ENCODE data around the gene SDK2.

SDK2 gene

GRCh38 chr17:73439597-73439996 lies 204.6 kb downstream of the SDK2 start:
- no peak for DNase-seq

- no peak for DNase-seq
These were observed 206.4 kb downstream of the SDK2 start for GRCh38 chr17:73437826-73438225.

- DNase-seq = no peak
These were observed 207.3 kb downstream of the SDK2 start for GRCh38 chr17:73436954-73437353.

GRCh38 chr17:73435412-73435811 lies 208.8 kb downstream of the SDK2 start:
- no peak for DNase-seq

GRCh38 chr17:73434154-73434553 lies 210.1 kb downstream of the SDK2 start:
- DNase-seq = no peak

GRCh38 chr17:73433501-73433900 lies 210.7 kb downstream of the SDK2 start:
- DNase-seq = no peak

- no peak for DNase-seq
These were observed 211.5 kb downstream of the SDK2 start for GRCh38 chr17:73432624-73433190.

GRCh38 chr17:73431401-73432205 lies 212.6 kb downstream of the SDK2 start:
- DNase-seq = no peak

GRCh38 chr17:73430848-73431247 lies 213.4 kb downstream of the SDK2 start:
- peak; percentile 7 to 44 for DNase-seq

- DNase-seq = no peak
These were observed 214.0 kb downstream of the SDK2 start for GRCh38 chr17:73430165-73430680.

- DNase-seq = peak; percentile 74 to 78
These were observed 214.6 kb downstream of the SDK2 start for GRCh38 chr17:73429440-73430164.

GRCh38 chr17:73427198-73427597 lies 217.0 kb downstream of the SDK2 start:
- DNase-seq = no peak

- no peak for DNase-seq
These were observed 219.7 kb downstream of the SDK2 start for GRCh38 chr17:73424571-73424970.

- no peak for DNase-seq
These were observed 220.4 kb downstream of the SDK2 start for GRCh38 chr17:73423806-73424205.

GRCh38 chr17:73423159-73423715 lies 221.0 kb downstream of the SDK2 start:
- no peak for DNase-seq

GRCh38 chr17:73422121-73422520 lies 222.1 kb downstream of the SDK2 start:
- no peak for DNase-seq

GRCh38 chr17:73420897-73421296 lies 223.3 kb downstream of the SDK2 start:
- no peak for DNase-seq

- no peak for DNase-seq
These were observed 224.4 kb downstream of the SDK2 start for GRCh38 chr17:73419881-73420280.

GRCh38 chr17:73419051-73419450 lies 225.2 kb downstream of the SDK2 start:
- no peak for DNase-seq

- no peak for DNase-seq
These were observed 228.5 kb downstream of the SDK2 start for GRCh38 chr17:73415782-73416181.

GRCh38 chr17:73414171-73414955 lies 229.9 kb downstream of the SDK2 start:
- no peak for DNase-seq

- no peak for DNase-seq
These were observed 231.3 kb downstream of the SDK2 start for GRCh38 chr17:73412914-73413313.

GRCh38 chr17:73411313-73411747 lies 232.9 kb downstream of the SDK2 start:
- DNase-seq = no peak

Data from CD4-positive, alpha-beta T cell treated with Interleukin-4 for 1 hour (primary cell).